Neural progenitor cell (in vitro differentiated cells): Measurements from ENCODE around the gene NPC1L1. TPM values are rescaled to one million over a fixed set of nuclear protein-coding genes. Genes with fewer than 3 reads are reported as not detected.

Experiments
- DNase-seq: peaks from one replicate; pipeline ENCODE4 v3.0.0-alpha.2; 2016; ENCODE audit warnings: low spot score
- H2AFZ ChIP-seq: fragments of 200-600 bp; sonication (generic); replicated peaks from 2 replicates; pipeline ENCODE4 v1.6.1; 2016; ENCODE audit warnings: antibody characterized with exemption
- H3F3A ChIP-seq: fragments of 200-600 bp; sonication (generic); 2 replicates; pipeline ENCODE4 v1.6.1; 2016; ENCODE audit warnings: antibody characterized with exemption, low read depth
- H3K27ac ChIP-seq: fragments of 200-600 bp; sonication (generic); 2 replicates; pipeline ENCODE4 v1.5.1; 2016; ENCODE audit warnings: mild to moderate bottlenecking
- H3K27me3 ChIP-seq: fragments of 200-600 bp; sonication (generic); 2 replicates; pipeline ENCODE4 v1.6.1; 2016; ENCODE audit warnings: mild to moderate bottlenecking, moderate library complexity
- H3K36me3 ChIP-seq: fragments of 200-600 bp; sonication (generic); 2 replicates; pipeline ENCODE4 v1.5.1; 2016
- H3K4me1 ChIP-seq: fragments of 200-600 bp; sonication (generic); 2 replicates; pipeline ENCODE4 v1.6.1; 2016; ENCODE audit warnings: mixed run types
- H3K4me2 ChIP-seq: fragments of 200-600 bp; sonication (generic); 2 replicates; pipeline ENCODE4 v1.6.1; 2016
- H3K4me3 ChIP-seq: fragments of 200-600 bp; sonication (generic); 2 replicates; pipeline ENCODE4 v1.5.1; 2016
- H3K79me2 ChIP-seq: fragments of 200-600 bp; sonication (generic); 2 replicates; pipeline ENCODE4 v1.6.1; 2016; ENCODE audit warnings: low read depth
- H3K9ac ChIP-seq: fragments of 200-600 bp; sonication (generic); 2 replicates; pipeline ENCODE4 v1.6.1; 2016
- H3K9me3 ChIP-seq: fragments of 200-600 bp; sonication (generic); 2 replicates; pipeline ENCODE4 v1.5.1; 2016; ENCODE audit warnings: low read depth
- H4K20me1 ChIP-seq: fragments of 200-600 bp; sonication (generic); 2 replicates; pipeline ENCODE4 v1.6.1; 2016; ENCODE audit warnings: low read depth
- H3K27ac Mint-ChIP-seq: 3 replicates; pipeline ENCODE4 v1.8.0; 2021; ENCODE audit warnings: mixed read lengths
- H3K27me3 Mint-ChIP-seq: 2 replicates; pipeline ENCODE4 v1.8.0; 2022; ENCODE audit warnings: low read depth, mild to moderate bottlenecking, inconsistent platforms, moderate library complexity, mixed read lengths; ENCODE audit not compliant: insufficient read depth
- H3K36me3 Mint-ChIP-seq: 3 replicates; pipeline ENCODE4 v1.8.0; 2021; ENCODE audit warnings: mixed read lengths
- H3K4me1 Mint-ChIP-seq: 3 replicates; pipeline ENCODE4 v1.8.0; 2021; ENCODE audit warnings: mixed read lengths
- H3K4me3 Mint-ChIP-seq: 3 replicates; pipeline ENCODE4 v1.8.0; 2021; ENCODE audit warnings: mild to moderate bottlenecking, moderate library complexity, mixed read lengths
- H3K9me3 Mint-ChIP-seq: 3 replicates; pipeline ENCODE4 v1.8.0; 2020; ENCODE audit warnings: mixed read lengths
- EZH2 ChIP-seq: fragments of 200-600 bp; sonication (generic); IDR thresholded peaks from 2 replicates; pipeline ENCODE4 v1.6.1; 2017; ENCODE audit warnings: antibody characterized with exemption, mild to moderate bottlenecking, moderate library complexity
- EZH2phosphoT487 ChIP-seq: fragments of 200-600 bp; sonication (generic); IDR thresholded peaks from 2 replicates; pipeline ENCODE4 v1.6.1; 2017; ENCODE audit warnings: antibody characterized with exemption
- total RNA-seq: library from RNA; depleted of rRNA; stranded (reverse); fragments of >200 nt; gene quantifications from 2 replicates; pipeline ENCODE4 v1.2.3, GENCODE V29; 2015; ENCODE audit warnings: low replicate concordance
- TF ChIP-seq, protein P1 (sequence below): fragments of 200-600 bp; sonication (generic); IDR thresholded peaks from 2 replicates; pipeline ENCODE4 v1.5.1; 2017; ENCODE audit warnings: antibody characterized with exemption, mild to moderate bottlenecking

The NPC1L1 gene
- total RNA-seq, 1 donor from 2014 or later, result not detected

GRCh38 chr7:44565795-44566559 lies 24.8 kb upstream of the NPC1L1 start:
- Histone ChIP-seq H3K9me3 (no peaks in the 10 kb centered on the region), H3K9ac (no peak overlapping the region), H3K79me2 (peaks cover under 1% of the 10 kb centered on the region), H3K27ac (peak overlapping the region; percentile 35), H3K4me3 (no peak overlapping the region), H2AFZ (no peak overlapping the region), H3K4me2 (no peak overlapping the region), H4K20me1 (no peaks in the 10 kb centered on the region), H3F3A (peaks cover 14% of the 10 kb centered on the region), H3K27me3 (no peaks in the 10 kb centered on the region), H3K36me3 (no peaks in the 10 kb centered on the region), H3K4me1 (no peaks in the 10 kb centered on the region)
- H3K36me3 Mint-ChIP-seq, result peaks cover 40% of the 10 kb centered on the region
- no peaks in the 10 kb centered on the region for H3K4me1 Mint-ChIP-seq
- H3K27ac Mint-ChIP-seq, result no peak overlapping the region
- TF ChIP-seq, protein P1, sequence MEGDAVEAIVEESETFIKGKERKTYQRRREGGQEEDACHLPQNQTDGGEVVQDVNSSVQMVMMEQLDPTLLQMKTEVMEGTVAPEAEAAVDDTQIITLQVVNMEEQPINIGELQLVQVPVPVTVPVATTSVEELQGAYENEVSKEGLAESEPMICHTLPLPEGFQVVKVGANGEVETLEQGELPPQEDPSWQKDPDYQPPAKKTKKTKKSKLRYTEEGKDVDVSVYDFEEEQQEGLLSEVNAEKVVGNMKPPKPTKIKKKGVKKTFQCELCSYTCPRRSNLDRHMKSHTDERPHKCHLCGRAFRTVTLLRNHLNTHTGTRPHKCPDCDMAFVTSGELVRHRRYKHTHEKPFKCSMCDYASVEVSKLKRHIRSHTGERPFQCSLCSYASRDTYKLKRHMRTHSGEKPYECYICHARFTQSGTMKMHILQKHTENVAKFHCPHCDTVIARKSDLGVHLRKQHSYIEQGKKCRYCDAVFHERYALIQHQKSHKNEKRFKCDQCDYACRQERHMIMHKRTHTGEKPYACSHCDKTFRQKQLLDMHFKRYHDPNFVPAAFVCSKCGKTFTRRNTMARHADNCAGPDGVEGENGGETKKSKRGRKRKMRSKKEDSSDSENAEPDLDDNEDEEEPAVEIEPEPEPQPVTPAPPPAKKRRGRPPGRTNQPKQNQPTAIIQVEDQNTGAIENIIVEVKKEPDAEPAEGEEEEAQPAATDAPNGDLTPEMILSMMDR, result no peak
- no peak for TF ChIP-seq EZH2phosphoT487
- no peak for TF ChIP-seq EZH2
- H3K27me3 Mint-ChIP-seq, result peaks cover 3% of the 10 kb centered on the region
- no peak overlapping the region for H3K4me3 Mint-ChIP-seq
- no peak for DNase-seq
- no peaks in the 10 kb centered on the region for H3K9me3 Mint-ChIP-seq

DNA sequence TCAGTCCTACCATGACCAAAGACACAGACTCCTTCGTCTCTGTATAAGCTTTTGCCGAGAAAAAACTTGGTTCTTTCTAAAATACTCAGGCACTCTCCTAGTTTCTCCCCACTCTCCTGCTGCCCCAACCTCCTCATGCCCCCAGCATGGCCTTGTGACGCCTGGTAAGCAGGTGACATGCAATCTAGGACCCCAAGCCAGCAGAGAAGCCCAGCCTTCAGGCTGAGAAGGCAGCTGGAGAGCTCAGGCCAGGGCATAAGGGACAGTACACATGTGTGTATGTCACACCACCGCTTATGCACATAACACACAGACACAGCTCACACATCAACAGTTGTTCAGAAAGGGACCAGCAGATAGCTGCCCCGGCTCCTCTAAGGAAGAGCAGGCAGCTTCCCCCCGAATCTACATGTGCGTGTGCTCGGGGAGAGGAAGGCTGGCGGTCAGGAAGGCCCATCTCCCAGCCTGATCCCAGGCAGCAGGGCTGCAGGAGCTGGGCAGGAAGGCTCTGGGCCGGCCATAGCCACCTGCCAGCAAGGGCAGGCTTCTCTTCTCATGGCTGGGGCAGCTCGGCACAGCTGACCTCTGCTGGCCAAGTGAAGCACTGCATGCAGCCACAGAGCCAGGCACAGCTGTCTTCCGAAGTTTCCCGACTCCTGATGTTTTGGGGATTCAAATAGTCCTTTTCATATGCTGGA lies 24.1 kb upstream of the NPC1L1 start:
- Histone ChIP-seq H2AFZ (no peak overlapping the region), H3K27me3 (no peaks in the 10 kb centered on the region), H3K9ac (no peak overlapping the region), H3K79me2 (no peaks in the 10 kb centered on the region), H3K27ac (no peak overlapping the region), H3K4me2 (no peak overlapping the region), H3K9me3 (no peaks in the 10 kb centered on the region), H4K20me1 (no peaks in the 10 kb centered on the region), H3K36me3 (no peaks in the 10 kb centered on the region), H3K4me1 (no peaks in the 10 kb centered on the region), H3F3A (peaks cover 14% of the 10 kb centered on the region), H3K4me3 (no peak overlapping the region)
- peak; percentile 72 for DNase-seq
- TF ChIP-seq, protein P1, result peak; percentile 86
- no peak for TF ChIP-seq EZH2phosphoT487
- Mint-ChIP-seq H3K27ac (no peak overlapping the region), H3K4me3 (no peak overlapping the region), H3K4me1 (no peaks in the 10 kb centered on the region), H3K36me3 (peaks cover 37% of the 10 kb centered on the region), H3K27me3 (peaks cover 3% of the 10 kb centered on the region), H3K9me3 (no peaks in the 10 kb centered on the region)

- no peaks in the 10 kb centered on the region for H3K36me3 ChIP-seq
- Mint-ChIP-seq H3K27me3 (peaks cover 3% of the 10 kb centered on the region), H3K9me3 (no peaks in the 10 kb centered on the region), H3K36me3 (peaks cover 32% of the 10 kb centered on the region), H3K4me3 (no peak overlapping the region), H3K27ac (no peak overlapping the region), H3K4me1 (no peaks in the 10 kb centered on the region)
- H3K4me2 ChIP-seq, result no peak overlapping the region
- H3K79me2 ChIP-seq, result no peaks in the 10 kb centered on the region
- DNase-seq, result no peak
- H3K27ac ChIP-seq, result no peak overlapping the region
- no peak overlapping the region for H2AFZ ChIP-seq
- no peaks in the 10 kb centered on the region for H3K27me3 ChIP-seq
- no peaks in the 10 kb centered on the region for H3K9me3 ChIP-seq
- H3K4me1 ChIP-seq, result no peaks in the 10 kb centered on the region
- no peak overlapping the region for H3K4me3 ChIP-seq
- H4K20me1 ChIP-seq, result no peaks in the 10 kb centered on the region
- H3K9ac ChIP-seq, result no peak overlapping the region
- peaks cover 14% of the 10 kb centered on the region for H3F3A ChIP-seq
- TF ChIP-seq, protein P1, result no peak
- TF ChIP-seq EZH2phosphoT487 (no peak), EZH2 (no peak)
These were observed 23.5 kb upstream of the NPC1L1 start for GRCh38 chr7:44564606-44565005.
